Keratinocyte (primary cell): ENCODE measurements around the gene AIFM3. TPM values are rescaled to one million over a fixed set of nuclear protein-coding genes. Genes with fewer than 3 reads are reported as not detected.

ENCODE experiments used
- DNase-seq: peaks from one replicate; pipeline ENCODE4 v3.0.0-alpha.2; 2011; ENCODE audit warnings: low read depth, missing footprints, low spot score
- FAIRE-seq: peaks from 2 replicates; lab custom pipeline; 2011; peaks lifted over from hg19 to GRCh38; lab: Jason Lieb, UNC
- H2AFZ ChIP-seq: 2 replicates; pipeline ENCODE4 v1.6.0; 2012; ENCODE audit warnings: low read length, control low read depth, inconsistent platforms; ENCODE audit not compliant: control insufficient read depth
- H3K27ac ChIP-seq: 2 replicates; pipeline ENCODE4 v1.5.1; 2011; ENCODE audit warnings: low read length; ENCODE audit not compliant: control insufficient read depth, insufficient read depth
- H3K27me3 ChIP-seq: 3 replicates; pipeline ENCODE4 v1.6.0; 2011; ENCODE audit warnings: low read length; ENCODE audit not compliant: control insufficient read depth, insufficient read depth; ENCODE audit errors: extremely low read depth
- H3K36me3 ChIP-seq, 2 experiments: 2 replicates in 1 of 2; 3 replicates in 1 of 2; pipeline ENCODE4 v1.5.1; 2011; ENCODE audit warnings: low read length in 2 of 2, mild to moderate bottlenecking in 1 of 2; ENCODE audit not compliant: control insufficient read depth in 2 of 2, insufficient read depth in 2 of 2; ENCODE audit errors: extremely low read depth in 1 of 2
- H3K4me1 ChIP-seq: 3 replicates; pipeline ENCODE4 v1.5.1; 2011; ENCODE audit warnings: low read length; ENCODE audit not compliant: control insufficient read depth, insufficient read depth; ENCODE audit errors: extremely low read depth
- H3K4me2 ChIP-seq: 3 replicates; pipeline ENCODE4 v1.6.0; 2011; ENCODE audit warnings: low read depth, low read length; ENCODE audit not compliant: control insufficient read depth, insufficient read depth; ENCODE audit errors: extremely low read depth
- H3K4me3 ChIP-seq, 3 experiments: fragments of 200-600 bp in 1 of 3; sonication (generic) in 1 of 3; 2 replicates in 2 of 3; 3 replicates in 1 of 3; pipeline ENCODE4 v1.5.1; 2011 to 2016; ENCODE audit warnings: low read length in 3 of 3, mild to moderate bottlenecking in 3 of 3, control low read depth in 2 of 3, inconsistent platforms in 1 of 3, low read depth in 1 of 3, mixed read lengths in 1 of 3, mixed run types in 1 of 3, moderate library complexity in 1 of 3; ENCODE audit not compliant: control insufficient read depth in 2 of 3, insufficient read depth in 2 of 3; ENCODE audit errors: extremely low read depth in 1 of 3
- H3K79me2 ChIP-seq: 2 replicates; pipeline ENCODE4 v1.6.0; 2012; ENCODE audit warnings: low read length; ENCODE audit not compliant: control insufficient read depth, insufficient read depth
- H3K9ac ChIP-seq: 3 replicates; pipeline ENCODE4 v1.6.0; 2011; ENCODE audit warnings: low read length; ENCODE audit not compliant: control insufficient read depth, insufficient read depth; ENCODE audit errors: extremely low read depth
- H3K9me1 ChIP-seq: 3 replicates; pipeline ENCODE4 v1.6.0; 2011; ENCODE audit warnings: low read length; ENCODE audit not compliant: control insufficient read depth, insufficient read depth; ENCODE audit errors: extremely low read depth
- H3K9me3 ChIP-seq: 2 replicates; pipeline ENCODE4 v1.5.1; 2012; ENCODE audit warnings: low read depth, low read length; ENCODE audit not compliant: control insufficient read depth
- H4K20me1 ChIP-seq: 3 replicates; pipeline ENCODE4 v1.6.0; 2011; ENCODE audit warnings: low read length; ENCODE audit not compliant: control insufficient read depth, insufficient read depth; ENCODE audit errors: extremely low read depth
- CTCF ChIP-seq, 3 experiments: IDR thresholded peaks in 1 of 3; conservative IDR thresholded peaks in 1 of 3; optimal IDR thresholded peaks in 1 of 3; 2 replicates in 2 of 3; 3 replicates in 1 of 3; pipeline versions ENCODE3 to v1.5.1; 2011; ENCODE audit warnings: low read length in 3 of 3, mild to moderate bottlenecking in 3 of 3, moderate library complexity in 2 of 3, control low read depth in 1 of 3, inconsistent platforms in 1 of 3; ENCODE audit not compliant: insufficient read depth in 2 of 3; ENCODE audit errors: extremely low read depth in 1 of 3
- EZH2 ChIP-seq: IDR thresholded peaks from one replicate; pipeline ENCODE4 v1.6.1; 2012; ENCODE audit warnings: inconsistent platforms, mild to moderate bottlenecking, low read length, moderate library complexity
- dilution Hi-C: fragments of 300-500 bp; cut with MboI; formaldehyde crosslinking; loops from one replicate; pipeline ENCODE4 v1.7.0; 2020; ENCODE audit warnings: low sequenced_read_pairs; ENCODE audit not compliant: extremely low pct_ligation_motif_present
- polyA plus RNA-seq, 5 experiments: library from polyadenylated mRNA; depleted of rRNA in 3 of 5; stranded (reverse) in 3 of 5; stranded (forward) in 1 of 5; unstranded in 1 of 5; fragments of >200 nt; gene quantifications; 1 replicate in 1 of 5; 2 replicates in 3 of 5; 3 replicates in 1 of 5; pipeline versions ENCODE4 v1.2.1 to v1.2.3, GENCODE V29; 2011 to 2012; ENCODE audit warnings: missing spikeins in 2 of 5, low read depth in 1 of 5, low replicate concordance in 1 of 5

AIFM3 gene
- polyA plus RNA-seq, 1 donor (not counting 4 experiments of a cell fraction or from before 2014, with no cell fraction given) = 0.59 TPM

- Histone ChIP-seq H3K9me1 (no peaks in the 10 kb centered on the region), H2AFZ (no peak overlapping the region), H3K36me3 (peaks cover 11 to 26% of the 10 kb centered on the region in 2 experiments), H3K4me2 (no peak overlapping the region), H3K27ac (no peak overlapping the region), H3K4me3 (no peak overlapping the region), H3K9me3 (no peaks in the 10 kb centered on the region), H3K4me1 (peaks cover 43% of the 10 kb centered on the region), H3K79me2 (peaks cover 92% of the 10 kb centered on the region), H4K20me1 (peaks cover 7% of the 10 kb centered on the region), H3K9ac (no peak overlapping the region), H3K27me3 (no peaks in the 10 kb centered on the region)
- dilution Hi-C loops = no loop called here
- FAIRE-seq (no peak), DNase-seq (no peak)
- TF ChIP-seq CTCF (optimal IDR thresholded peaks at IDR 0.05 in 1 of 3, IDR thresholded peaks at IDR 0.05 in 1 of 3, conservative IDR thresholded peaks at IDR 0.05 in 1 of 3; ENCODE audit: extremely low read depth in 1 of 3, insufficient read depth in 2 of 3, low read length in 3 of 3) (no peak), EZH2 (no peak)
Measured at GRCh38 chr22:20946991-20947390, 20.1 kb upstream of the AIFM3 start.

- DNase-seq (no peak), FAIRE-seq (no peak)
- peaks cover 4% of the 10 kb centered on the region for H4K20me1 ChIP-seq
- H3K4me1 ChIP-seq = peaks cover 51% of the 10 kb centered on the region
- TF ChIP-seq CTCF (optimal IDR thresholded peaks at IDR 0.05 in 1 of 3, IDR thresholded peaks at IDR 0.05 in 1 of 3, conservative IDR thresholded peaks at IDR 0.05 in 1 of 3; ENCODE audit: extremely low read depth in 1 of 3, insufficient read depth in 2 of 3, low read length in 3 of 3) (no peak), EZH2 (no peak)
- H3K27ac ChIP-seq = no peak overlapping the region
- no peak overlapping the region for H2AFZ ChIP-seq
- peaks cover 90% of the 10 kb centered on the region for H3K79me2 ChIP-seq
- H3K36me3 ChIP-seq = peaks cover 11 to 41% of the 10 kb centered on the region in 2 experiments
- H3K9me1 ChIP-seq = no peaks in the 10 kb centered on the region
- dilution Hi-C loops = no loop called here
- no peak overlapping the region for H3K9ac ChIP-seq
- no peak overlapping the region for H3K4me2 ChIP-seq
- no peak overlapping the region for H3K4me3 ChIP-seq
- no peaks in the 10 kb centered on the region for H3K27me3 ChIP-seq
- no peaks in the 10 kb centered on the region for H3K9me3 ChIP-seq
Measured at GRCh38 chr22:20948450-20948849, 18.6 kb upstream of the AIFM3 start.
